GM12864 (cell line): ENCODE data around the gene CAMSAP1.

Source experiments
- DNase-seq: peaks from one replicate; pipeline ENCODE4 v3.0.0-alpha.2; 2011; ENCODE audit warnings: low read depth
- H3K4me3 ChIP-seq: 2 replicates; pipeline ENCODE4 v1.5.1; 2011; ENCODE audit warnings: mild to moderate bottlenecking, low read depth, low read length, control low read depth
- CTCF ChIP-seq: IDR thresholded peaks from 2 replicates; pipeline ENCODE4 v1.5.1; 2011; ENCODE audit warnings: low read depth, mild to moderate bottlenecking, moderate library complexity, low read length, control low read depth, inconsistent platforms; ENCODE audit errors: missing control alignments

Gene CAMSAP1

GRCh38 chr9:135814421-135815095, 92.8 kb downstream of the CAMSAP1 start:
- no peak overlapping the region for H3K4me3 ChIP-seq
- TF ChIP-seq CTCF: no peak
- DNase-seq: no peak

- TF ChIP-seq CTCF: no peak
- no peak overlapping the region for H3K4me3 ChIP-seq
- no peak for DNase-seq
Measured at GRCh38 chr9:135813671-135814290, 93.6 kb downstream of the CAMSAP1 start.

- TF ChIP-seq CTCF: no peak
- no peak overlapping the region for H3K4me3 ChIP-seq
- DNase-seq: no peak
Measured at GRCh38 chr9:135812961-135813360, 94.4 kb downstream of the CAMSAP1 start.

GRCh38 chr9:135811801-135812200, 95.5 kb downstream of the CAMSAP1 start:
- DNase-seq: no peak
- TF ChIP-seq CTCF: no peak
- no peak overlapping the region for H3K4me3 ChIP-seq

GRCh38 chr9:135810806-135811575, 96.4 kb downstream of the CAMSAP1 start:
- no peak for TF ChIP-seq CTCF
- no peak for DNase-seq

GRCh38 chr9:135809166-135809565, 98.2 kb downstream of the CAMSAP1 start:
- no peak for TF ChIP-seq CTCF
- no peak overlapping the region for H3K4me3 ChIP-seq
- no peak for DNase-seq

More at GRCh38 chr9:135810806-135811575, 96.4 kb downstream of the CAMSAP1 start:
- H3K4me3 ChIP-seq: no peak overlapping the region
